ENCODE results near the gene HABP4. TPM values are rescaled to one million over a fixed set of nuclear protein-coding genes. Genes with fewer than 3 reads are reported as not detected.
A peak's percentile ranks its signal among the peaks of the same experiment; 100 is the strongest.

HABP4 gene
- total and polyA plus RNA-seq, 10 of the 15 experiments (the other 5 are each of a cell fraction or from before 2014, with no cell fraction given) = 1.6 to 15.4 (median 11.6) TPM

DNA sequence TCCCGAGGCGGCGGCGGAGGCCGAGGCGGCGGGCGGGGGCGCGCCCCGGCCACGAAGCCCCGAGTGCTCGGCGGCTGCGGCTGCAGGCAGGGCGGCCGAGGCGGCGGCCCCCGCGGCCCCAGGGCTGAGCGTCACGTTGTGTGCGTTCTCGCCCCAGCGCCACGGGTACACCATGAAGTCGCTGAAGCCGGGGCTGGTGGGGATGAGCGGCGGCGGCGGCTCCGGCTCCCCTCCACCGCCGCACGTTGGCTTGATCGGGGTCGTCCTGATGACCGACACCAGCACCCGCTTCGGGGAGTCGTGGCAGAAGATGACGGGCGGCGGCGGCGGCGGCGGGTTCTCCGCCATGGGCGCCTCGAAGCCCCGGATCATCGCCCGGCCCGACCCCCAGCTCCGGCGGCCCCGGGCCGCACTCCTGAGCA is 32.3 kb upstream of the HABP4 start:
- under 1% methylated on average over 28 of the region's 62 CpGs for WGBS (ENCODE audit: insufficient coverage, insufficient replicate concordance, low lambda C conversion rate, missing lambda C conversion rate)
- in situ Hi-C loops (cut with MboI) = loop anchor here (10.0 to 25.0 kb wide), 2 partner anchors 1087 to 1220 kb away; partner anchors contain the start of genes NCBP1, TMOD1 and TSTD2

DNA sequence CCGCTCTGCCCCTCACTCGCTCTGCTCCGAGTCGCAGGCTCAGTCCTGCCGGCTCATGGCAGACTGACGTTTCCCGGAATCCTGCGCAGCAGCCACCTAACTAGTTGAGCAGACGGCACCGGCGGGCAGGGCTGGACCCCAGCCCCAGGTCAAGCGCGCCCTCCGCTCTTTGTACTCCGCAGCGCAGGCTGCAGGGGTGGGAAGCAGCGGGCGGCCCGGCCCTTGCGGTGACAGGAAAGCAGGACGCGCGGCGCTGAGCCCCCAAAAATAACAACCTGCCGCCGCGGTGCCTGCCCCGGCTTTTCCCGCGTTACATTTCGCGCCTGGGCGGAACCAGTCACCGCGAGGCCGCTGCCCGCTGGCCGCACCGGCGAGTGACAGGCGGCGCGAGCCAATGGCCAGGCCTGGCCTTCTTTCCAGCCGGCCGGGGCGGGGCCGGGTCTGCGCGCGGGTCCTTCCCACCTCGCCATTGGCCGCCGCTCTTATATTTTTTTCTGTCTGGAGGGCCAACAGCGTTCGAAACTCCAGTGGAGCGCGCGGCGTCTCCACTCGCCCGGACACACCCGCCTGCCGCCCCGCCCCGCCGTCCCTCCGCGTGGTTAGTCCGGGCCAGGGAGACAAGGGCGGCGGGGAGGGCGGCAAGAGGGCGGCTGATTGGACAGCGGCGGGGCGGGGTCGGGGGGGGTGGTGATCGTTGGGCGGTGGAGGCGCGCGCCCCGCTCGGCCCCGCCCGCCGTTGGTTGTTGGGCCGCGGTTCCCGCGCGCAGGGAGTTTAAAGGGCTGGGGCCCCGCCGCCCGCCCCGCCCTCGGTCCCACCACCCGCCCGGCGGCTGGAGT is 31.7 kb upstream of the HABP4 start, which contains the start of gene ZNF367:
ZNF367 (minus strand) TSS at position 288 of the 837 bp plus-strand sequence. CDS start 338 bp downstream, outside the sequence.
- H3K27ac ChIP-seq (ENCODE audit: control insufficient read depth, insufficient read depth) = peak within 1 kb of the TSS; percentile 90
- FAIRE-seq = peak; percentile 74
- POLR2A ChIA-PET = no interaction called here
- peak within 1 kb of the TSS; percentile 88 for H3K4me2 ChIP-seq (ENCODE audit: control insufficient read depth, insufficient read depth)
- peak within 1 kb of the TSS; percentile 87 for H2AFZ ChIP-seq (ENCODE audit: control insufficient read depth, low read depth, low read length)
- under 1% methylated on average over 53 of the region's 100 CpGs for WGBS (ENCODE audit: insufficient coverage, insufficient replicate concordance, low lambda C conversion rate, missing lambda C conversion rate)
- peak within 1 kb of the TSS; percentile 86 for H3K9ac ChIP-seq (ENCODE audit: control insufficient read depth, insufficient read depth, low read length)
- H3K4me1 ChIP-seq (ENCODE audit: control insufficient read depth, insufficient read depth, low read length) = peaks cover 24% of the 10 kb centered on the region
- H4K20me1 ChIP-seq (ENCODE audit: control insufficient read depth, insufficient read depth) = no peaks in the 10 kb centered on the region
- H3K79me2 ChIP-seq (ENCODE audit: control insufficient read depth, insufficient read depth, low read length) = peaks cover 36% of the 10 kb centered on the region
- H3K4me3 ChIP-seq = peak within 1 kb of the TSS; percentile 91
- in situ Hi-C loops (cut with MboI) (loop anchor here (10.0 to 25.0 kb wide), 2 partner anchors 1086 to 1219 kb away; partner anchors contain the start of genes NCBP1, TMOD1 and TSTD2), intact Hi-C loops (cut with micrococcal nuclease; ENCODE audit: unreplicated experiment) (loop anchor here (2.0 to 10.0 kb wide), 2 partner anchors 32 to 146 kb away; partner anchors contain the start of gene HABP4)
- no peaks in the 10 kb centered on the region for H3K36me3 ChIP-seq (ENCODE audit: control insufficient read depth in 2 of 2, insufficient read depth in 2 of 2, low read length in 1 of 2)
- H3K27me3 ChIP-seq (replicated peaks in 1 of 2; ENCODE audit: control insufficient read depth in 2 of 2, insufficient read depth in 2 of 2, low read length in 1 of 2) = no peaks in the 10 kb centered on the region
- CTCF ChIA-PET = no interaction called here
- H3K9me3 ChIP-seq (replicated peaks; ENCODE audit: control insufficient read depth, insufficient read depth, low read length) = no peaks in the 10 kb centered on the region
- ATAC-seq = peak; percentile 84
- RAD21 ChIA-PET (ENCODE audit: unreplicated experiment) = interaction anchor here (1.5 kb wide), 1 partner anchor 31 kb away, joined by 3 read pairs; no protein-coding TSS in a partner anchor
- no TSS peak for BruUV-seq (replicated peaks)
- DNase-seq (ENCODE audit: low read depth, low spot score) = peak; percentile 81
- SMC1A ChIA-PET (ENCODE audit: uncharacterized antibody, unreplicated experiment) = no interaction called here
- TF ChIP-seq HDGF (IDR thresholded peaks at IDR 0.05) (no peak), SIX5 (IDR thresholded peaks at IDR 0.05; ENCODE audit: low read depth, low read length, severe bottlenecking) (no peak), ASH2L (IDR thresholded peaks at IDR 0.05; ENCODE audit: borderline replicate concordance, low read depth) (no peak), SIN3A (IDR thresholded peaks at IDR 0.05; ENCODE audit: low read depth, low read length) (peak; percentile 98), TCF7 (IDR thresholded peaks at IDR 0.05; ENCODE audit: borderline replicate concordance) (no peak), KLF5 (IDR thresholded peaks at IDR 0.05; ENCODE audit: partially characterized antibody) (no peak), CREM (IDR thresholded peaks at IDR 0.05; ENCODE audit: low read depth) (peak; percentile 35; the same call in 1 of the 2 replicates)
- TF ChIP-seq, protein P1, sequence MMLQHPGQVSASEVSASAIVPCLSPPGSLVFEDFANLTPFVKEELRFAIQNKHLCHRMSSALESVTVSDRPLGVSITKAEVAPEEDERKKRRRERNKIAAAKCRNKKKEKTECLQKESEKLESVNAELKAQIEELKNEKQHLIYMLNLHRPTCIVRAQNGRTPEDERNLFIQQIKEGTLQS (IDR thresholded peaks at IDR 0.05; ENCODE audit: borderline replicate concordance, extremely low read depth, low read depth, low read length) = no peak
- TF ChIP-seq, protein P2, sequence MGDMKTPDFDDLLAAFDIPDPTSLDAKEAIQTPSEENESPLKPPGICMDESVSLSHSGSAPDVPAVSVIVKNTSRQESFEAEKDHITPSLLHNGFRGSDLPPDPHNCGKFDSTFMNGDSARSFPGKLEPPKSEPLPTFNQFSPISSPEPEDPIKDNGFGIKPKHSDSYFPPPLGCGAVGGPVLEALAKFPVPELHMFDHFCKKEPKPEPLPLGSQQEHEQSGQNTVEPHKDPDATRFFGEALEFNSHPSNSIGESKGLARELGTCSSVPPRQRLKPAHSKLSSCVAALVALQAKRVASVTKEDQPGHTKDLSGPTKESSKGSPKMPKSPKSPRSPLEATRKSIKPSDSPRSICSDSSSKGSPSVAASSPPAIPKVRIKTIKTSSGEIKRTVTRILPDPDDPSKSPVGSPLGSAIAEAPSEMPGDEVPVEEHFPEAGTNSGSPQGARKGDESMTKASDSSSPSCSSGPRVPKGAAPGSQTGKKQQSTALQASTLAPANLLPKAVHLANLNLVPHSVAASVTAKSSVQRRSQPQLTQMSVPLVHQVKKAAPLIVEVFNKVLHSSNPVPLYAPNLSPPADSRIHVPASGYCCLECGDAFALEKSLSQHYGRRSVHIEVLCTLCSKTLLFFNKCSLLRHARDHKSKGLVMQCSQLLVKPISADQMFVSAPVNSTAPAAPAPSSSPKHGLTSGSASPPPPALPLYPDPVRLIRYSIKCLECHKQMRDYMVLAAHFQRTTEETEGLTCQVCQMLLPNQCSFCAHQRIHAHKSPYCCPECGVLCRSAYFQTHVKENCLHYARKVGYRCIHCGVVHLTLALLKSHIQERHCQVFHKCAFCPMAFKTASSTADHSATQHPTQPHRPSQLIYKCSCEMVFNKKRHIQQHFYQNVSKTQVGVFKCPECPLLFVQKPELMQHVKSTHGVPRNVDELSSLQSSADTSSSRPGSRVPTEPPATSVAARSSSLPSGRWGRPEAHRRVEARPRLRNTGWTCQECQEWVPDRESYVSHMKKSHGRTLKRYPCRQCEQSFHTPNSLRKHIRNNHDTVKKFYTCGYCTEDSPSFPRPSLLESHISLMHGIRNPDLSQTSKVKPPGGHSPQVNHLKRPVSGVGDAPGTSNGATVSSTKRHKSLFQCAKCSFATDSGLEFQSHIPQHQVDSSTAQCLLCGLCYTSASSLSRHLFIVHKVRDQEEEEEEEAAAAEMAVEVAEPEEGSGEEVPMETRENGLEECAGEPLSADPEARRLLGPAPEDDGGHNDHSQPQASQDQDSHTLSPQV (IDR thresholded peaks at IDR 0.05) = no peak

More for the DNA sequence above, 32.3 kb upstream of the HABP4 start:
- DNase-seq (ENCODE audit: low read depth, low spot score) = no peak
- H3K4me1 ChIP-seq (ENCODE audit: control insufficient read depth, insufficient read depth, low read length) = peaks cover 30% of the 10 kb centered on the region
- peak overlapping the region; percentile 86 for H3K9ac ChIP-seq (ENCODE audit: control insufficient read depth, insufficient read depth, low read length)
- no peak for FAIRE-seq
- ChIA-PET CTCF (no interaction called here), RAD21 (ENCODE audit: unreplicated experiment) (no interaction called here), SMC1A (ENCODE audit: uncharacterized antibody, unreplicated experiment) (no interaction called here), POLR2A (no interaction called here)
- no peaks in the 10 kb centered on the region for H3K27me3 ChIP-seq (replicated peaks in 1 of 2; ENCODE audit: control insufficient read depth in 2 of 2, insufficient read depth in 2 of 2, low read length in 1 of 2)
- no peak for TF ChIP-seq HDAC6 (IDR thresholded peaks at IDR 0.05; ENCODE audit: unreplicated experiment)
- TF ChIP-seq LARP7 (IDR thresholded peaks at IDR 0.05) = 0 out of 2 replicates have a peak, but pooled peaks have one; percentile 60
- H3K79me2 ChIP-seq (ENCODE audit: control insufficient read depth, insufficient read depth, low read length) = peaks cover 42% of the 10 kb centered on the region
- no peaks in the 10 kb centered on the region for H3K36me3 ChIP-seq (ENCODE audit: control insufficient read depth in 2 of 2, insufficient read depth in 2 of 2, low read length in 1 of 2)
- H4K20me1 ChIP-seq (ENCODE audit: control insufficient read depth, insufficient read depth) = no peaks in the 10 kb centered on the region
- peak overlapping the region; percentile 78 for H3K4me3 ChIP-seq
- intact Hi-C loops (cut with micrococcal nuclease; ENCODE audit: unreplicated experiment) = loop anchor here (2.0 to 10.0 kb wide), 2 partner anchors 33 to 147 kb away; partner anchors contain the start of gene HABP4
- no peaks in the 10 kb centered on the region for H3K9me3 ChIP-seq (replicated peaks; ENCODE audit: control insufficient read depth, insufficient read depth, low read length)
- H3K4me2 ChIP-seq (ENCODE audit: control insufficient read depth, insufficient read depth) = peak overlapping the region; percentile 88
- H3K27ac ChIP-seq (ENCODE audit: control insufficient read depth, insufficient read depth) = peak overlapping the region; percentile 81
- H2AFZ ChIP-seq (ENCODE audit: control insufficient read depth, low read depth, low read length) = peak overlapping the region; percentile 59
- TSS peak; percentile 61 for BruUV-seq (replicated peaks)
- no peak for ATAC-seq

Data from GM12878 (cell line).